Smooth muscle cell (in vitro differentiated cells): ENCODE measurements around the gene MLXIP. TPM values are rescaled to one million over a fixed set of nuclear protein-coding genes. Genes with fewer than 3 reads are reported as not detected.

Experiments used
- DNase-seq: peaks from one replicate; lab custom pipeline; 2025; ENCODE audit not compliant: unreplicated experiment; lab: John Stamatoyannopoulos, UW
- H2AFZ ChIP-seq: fragments of 200-600 bp; sonication (generic); 2 replicates; pipeline ENCODE4 v1.6.0; 2016; ENCODE audit warnings: antibody characterized with exemption, low read depth, mild to moderate bottlenecking
- H3F3A ChIP-seq: fragments of 200-600 bp; sonication (generic); 2 replicates; pipeline ENCODE4 v1.6.0; 2017; ENCODE audit warnings: antibody characterized with exemption, low read depth
- H3K27ac ChIP-seq: fragments of 200-600 bp; sonication (generic); 2 replicates; pipeline ENCODE4 v1.5.1; 2016; ENCODE audit warnings: low read depth, mild to moderate bottlenecking
- H3K27me3 ChIP-seq: fragments of 200-600 bp; sonication (generic); 2 replicates; pipeline ENCODE4 v1.6.1; 2016; ENCODE audit warnings: low read depth, mild to moderate bottlenecking
- H3K36me3 ChIP-seq: fragments of 200-600 bp; sonication (generic); 2 replicates; pipeline ENCODE4 v1.5.1; 2016; ENCODE audit warnings: low read depth
- H3K4me1 ChIP-seq: fragments of 200-600 bp; sonication (generic); 2 replicates; pipeline ENCODE4 v1.5.1; 2016; ENCODE audit warnings: low read depth
- H3K4me2 ChIP-seq: fragments of 200-600 bp; sonication (generic); 2 replicates; pipeline ENCODE4 v1.6.0; 2016; ENCODE audit warnings: mild to moderate bottlenecking
- H3K4me3 ChIP-seq: fragments of 200-600 bp; sonication (generic); 2 replicates; pipeline ENCODE4 v1.5.1; 2016; ENCODE audit warnings: mild to moderate bottlenecking
- H3K79me2 ChIP-seq: fragments of 200-600 bp; sonication (generic); 2 replicates; pipeline ENCODE4 v1.6.0; 2016; ENCODE audit warnings: low read depth, mild to moderate bottlenecking
- H3K9ac ChIP-seq: fragments of 200-600 bp; sonication (generic); 2 replicates; pipeline ENCODE4 v1.6.0; 2016; ENCODE audit warnings: low read depth
- H3K9me3 ChIP-seq: fragments of 200-600 bp; sonication (generic); replicated peaks from 2 replicates; pipeline ENCODE4 v1.5.1; 2016; ENCODE audit warnings: low read depth
- H4K20me1 ChIP-seq: fragments of 200-600 bp; sonication (generic); 2 replicates; pipeline ENCODE4 v1.6.0; 2016; ENCODE audit warnings: low read depth
- CTCF ChIP-seq: fragments of 200-600 bp; sonication (generic); IDR thresholded peaks from 2 replicates; pipeline ENCODE4 v1.5.1; 2017; ENCODE audit warnings: borderline replicate concordance, mild to moderate bottlenecking, antibody characterized with exemption; ENCODE audit not compliant: insufficient read depth, poor library complexity, severe bottlenecking
- WGBS: methylation state at CpG from one replicate; pipeline ENCODE4 v1.1.7; 2016; ENCODE audit warnings: low lambda C conversion rate; 5-methylcytosine and 5-hydroxymethylcytosine counted together
- polyA plus RNA-seq: library from polyadenylated mRNA; unstranded; fragments of >200 nt; fragmentation: Nextera tagmentation; extraction: Ambion mirVana; gene quantifications from 2 replicates; pipeline ENCODE4 v1.2.1, GENCODE V29; 2016
- total RNA-seq: library from RNA; depleted of rRNA; stranded (reverse); fragments of >200 nt; gene quantifications from 2 replicates; pipeline ENCODE4 v1.2.3, GENCODE V29; 2014

Gene MLXIP
- total and polyA plus RNA-seq, 2 experiments from 2014 or later: 11.8 to 15.3 TPM

DNA sequence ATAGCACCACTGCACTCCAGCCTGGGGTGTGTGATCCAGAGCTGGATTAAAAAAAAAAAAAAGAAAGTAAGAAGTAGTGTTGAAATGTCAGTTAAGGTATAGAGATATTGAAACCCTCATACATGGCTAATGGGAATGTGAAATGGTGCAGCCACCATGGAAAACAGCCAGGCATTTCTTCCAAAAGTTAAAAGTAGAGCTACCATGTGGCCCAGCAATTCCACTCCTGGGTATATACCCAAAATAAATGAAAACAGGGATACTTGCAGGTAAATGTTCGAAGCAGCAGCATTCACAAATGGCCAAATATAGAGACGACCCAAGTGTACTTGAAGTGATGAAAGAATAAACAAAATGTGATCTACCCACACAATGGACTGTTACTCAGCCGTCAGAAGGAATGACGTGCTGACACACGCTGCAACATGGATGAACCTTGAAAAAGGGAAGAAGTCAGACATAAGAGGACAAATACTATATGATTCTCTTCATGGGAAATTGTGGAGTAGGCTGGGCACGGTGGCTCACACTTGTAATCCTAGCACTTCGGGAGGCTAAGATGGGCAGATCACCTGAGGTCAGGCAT is 80.2 kb downstream of the MLXIP start:
- Histone ChIP-seq H3K27me3 (no peaks in the 10 kb centered on the region), H3K36me3 (no peaks in the 10 kb centered on the region), H3K4me1 (no peaks in the 10 kb centered on the region), H3K9me3 (no peaks in the 10 kb centered on the region), H3K9ac (no peak overlapping the region), H3K4me3 (no peak overlapping the region), H3K4me2 (no peak overlapping the region), H3F3A (no peaks in the 10 kb centered on the region), H3K79me2 (no peaks in the 10 kb centered on the region), H3K27ac (no peak overlapping the region), H2AFZ (no peak overlapping the region), H4K20me1 (no peaks in the 10 kb centered on the region)
- TF ChIP-seq CTCF: no peak
- DNase-seq: no peak
- 94% methylated on average over 7 of the region's 7 CpGs for WGBS

DNA sequence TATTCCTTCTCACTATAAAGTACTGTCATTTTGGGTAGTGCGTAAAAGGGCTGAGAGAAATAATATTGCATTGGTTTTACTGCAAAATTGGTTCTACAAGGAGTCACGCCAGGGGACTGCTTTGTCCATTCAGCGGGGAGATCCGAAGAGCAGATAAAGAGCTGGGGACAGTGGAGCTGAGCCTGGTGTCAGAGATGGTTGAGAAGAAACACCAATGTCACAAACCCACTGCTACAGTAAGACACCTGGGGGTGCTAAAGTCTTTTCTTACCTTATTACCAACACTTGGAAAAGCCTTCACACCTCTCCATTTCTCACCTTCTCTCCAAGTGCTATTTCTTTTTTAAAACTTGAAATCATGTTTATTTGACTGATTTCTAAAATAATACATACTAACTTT is 81.3 kb downstream of the MLXIP start:
- WGBS: 68% methylated on average over 4 of the region's 4 CpGs
- Histone ChIP-seq H3K4me3 (no peak overlapping the region), H3K9ac (no peak overlapping the region), H3K36me3 (no peaks in the 10 kb centered on the region), H3K27me3 (no peaks in the 10 kb centered on the region), H3K4me2 (no peak overlapping the region), H3K4me1 (no peaks in the 10 kb centered on the region), H3K9me3 (no peaks in the 10 kb centered on the region), H3F3A (no peaks in the 10 kb centered on the region), H3K27ac (no peak overlapping the region), H3K79me2 (no peaks in the 10 kb centered on the region), H4K20me1 (no peaks in the 10 kb centered on the region), H2AFZ (no peak overlapping the region)
- TF ChIP-seq CTCF: no peak
- no peak for DNase-seq

DNA sequence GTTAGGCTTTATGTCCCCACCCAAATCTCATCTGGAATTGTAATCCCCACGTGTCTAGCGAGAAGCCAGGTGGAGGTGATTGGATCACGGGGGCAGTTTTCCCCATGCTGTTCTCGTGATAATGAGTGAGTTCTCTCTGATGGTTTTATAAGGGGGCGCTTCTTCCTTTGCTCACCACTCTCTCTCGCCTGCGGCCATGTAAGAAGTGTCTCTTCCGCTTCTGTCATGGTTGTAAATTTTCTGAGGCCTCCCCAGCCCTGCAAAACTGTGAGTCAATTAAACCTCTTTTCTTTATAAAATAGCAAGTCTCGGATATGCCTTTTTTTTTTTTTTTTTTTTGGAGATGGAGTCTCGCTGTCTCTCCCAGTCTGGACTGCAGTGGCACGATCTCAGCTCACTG is 82.2 kb downstream of the MLXIP start:
- H2AFZ ChIP-seq: no peak overlapping the region
- H3K4me1 ChIP-seq: no peaks in the 10 kb centered on the region
- H3F3A ChIP-seq: no peaks in the 10 kb centered on the region
- no peak overlapping the region for H3K4me3 ChIP-seq
- H3K27me3 ChIP-seq: no peaks in the 10 kb centered on the region
- no peak overlapping the region for H3K4me2 ChIP-seq
- WGBS: 89% methylated on average over 10 of the region's 11 CpGs
- H3K27ac ChIP-seq: no peak overlapping the region
- no peaks in the 10 kb centered on the region for H3K9me3 ChIP-seq
- no peaks in the 10 kb centered on the region for H3K79me2 ChIP-seq
- no peak overlapping the region for H3K9ac ChIP-seq
- no peak for TF ChIP-seq CTCF
- no peaks in the 10 kb centered on the region for H3K36me3 ChIP-seq
- H4K20me1 ChIP-seq: no peaks in the 10 kb centered on the region
- DNase-seq: no peak

DNA sequence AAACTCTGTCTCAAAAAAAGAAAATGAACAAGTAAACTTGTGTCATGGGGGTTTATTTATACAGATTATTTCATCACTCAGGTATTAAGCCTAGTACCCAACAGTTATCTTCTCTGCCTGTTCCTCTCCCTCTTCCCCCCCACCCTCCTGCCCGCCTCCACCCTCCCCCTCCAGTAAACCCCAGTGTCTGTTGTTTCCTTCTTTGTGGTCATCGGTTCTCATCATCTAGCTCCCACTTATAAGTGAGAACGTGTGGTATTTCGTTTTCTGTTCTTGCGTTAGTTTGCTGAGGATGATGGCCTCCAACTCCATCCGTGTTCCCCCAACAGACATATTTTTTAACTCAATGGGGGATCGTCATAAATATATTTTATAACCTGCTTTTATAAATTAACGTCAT is 83.1 kb downstream of the MLXIP start:
- Histone ChIP-seq H3K9me3 (no peaks in the 10 kb centered on the region), H3K79me2 (no peaks in the 10 kb centered on the region), H3K27me3 (no peaks in the 10 kb centered on the region), H3K4me1 (no peaks in the 10 kb centered on the region), H3K4me3 (no peak overlapping the region), H3K4me2 (no peak overlapping the region), H4K20me1 (no peaks in the 10 kb centered on the region), H3F3A (no peaks in the 10 kb centered on the region), H2AFZ (no peak overlapping the region), H3K36me3 (no peaks in the 10 kb centered on the region), H3K27ac (no peak overlapping the region), H3K9ac (no peak overlapping the region)
- WGBS: 90% methylated on average over 7 of the region's 8 CpGs
- TF ChIP-seq CTCF: no peak
- no peak for DNase-seq
